Measurements from ENCODE around the gene PFKM.

PFKM gene

DNA sequence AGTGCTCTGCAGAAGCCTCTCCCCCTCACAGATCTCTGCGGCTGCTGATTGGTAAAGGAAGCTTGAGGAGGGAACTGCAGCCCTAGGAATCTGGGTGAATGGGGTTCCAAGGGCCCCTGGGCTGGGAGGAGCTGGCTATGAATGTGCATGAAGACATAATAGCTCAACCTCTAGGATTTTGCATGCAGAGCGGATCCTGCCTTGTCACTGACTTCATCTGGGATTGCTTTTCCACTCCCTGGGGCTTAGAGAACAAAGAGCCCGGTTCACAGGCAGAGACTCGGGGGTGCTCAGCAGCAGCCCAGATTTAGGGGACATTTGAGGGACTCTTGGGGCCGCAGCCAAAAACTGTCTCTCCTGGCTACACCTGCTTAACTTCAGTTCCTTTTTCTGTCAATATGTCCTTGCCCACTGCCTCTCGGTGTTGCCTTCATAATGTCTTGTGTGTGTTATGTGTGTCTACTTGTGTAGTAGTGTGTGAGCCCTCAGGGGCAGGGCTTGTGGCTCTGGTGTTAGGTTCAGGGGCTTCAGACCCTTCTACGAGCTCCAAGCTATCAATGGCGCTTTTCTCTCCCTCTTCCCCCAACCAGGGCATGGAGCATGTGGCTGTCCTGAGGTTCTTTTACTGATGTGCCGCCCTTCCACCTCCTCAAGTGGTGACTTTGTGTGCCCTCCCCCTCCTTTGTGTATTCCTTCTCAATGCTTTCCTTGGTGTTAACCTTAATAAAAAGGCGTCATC is 66.2 kb downstream of the PFKM start:
- DNase-seq, result peak in 36 of 56 donors; percentile 8 to 74 (median 36)

DNA sequence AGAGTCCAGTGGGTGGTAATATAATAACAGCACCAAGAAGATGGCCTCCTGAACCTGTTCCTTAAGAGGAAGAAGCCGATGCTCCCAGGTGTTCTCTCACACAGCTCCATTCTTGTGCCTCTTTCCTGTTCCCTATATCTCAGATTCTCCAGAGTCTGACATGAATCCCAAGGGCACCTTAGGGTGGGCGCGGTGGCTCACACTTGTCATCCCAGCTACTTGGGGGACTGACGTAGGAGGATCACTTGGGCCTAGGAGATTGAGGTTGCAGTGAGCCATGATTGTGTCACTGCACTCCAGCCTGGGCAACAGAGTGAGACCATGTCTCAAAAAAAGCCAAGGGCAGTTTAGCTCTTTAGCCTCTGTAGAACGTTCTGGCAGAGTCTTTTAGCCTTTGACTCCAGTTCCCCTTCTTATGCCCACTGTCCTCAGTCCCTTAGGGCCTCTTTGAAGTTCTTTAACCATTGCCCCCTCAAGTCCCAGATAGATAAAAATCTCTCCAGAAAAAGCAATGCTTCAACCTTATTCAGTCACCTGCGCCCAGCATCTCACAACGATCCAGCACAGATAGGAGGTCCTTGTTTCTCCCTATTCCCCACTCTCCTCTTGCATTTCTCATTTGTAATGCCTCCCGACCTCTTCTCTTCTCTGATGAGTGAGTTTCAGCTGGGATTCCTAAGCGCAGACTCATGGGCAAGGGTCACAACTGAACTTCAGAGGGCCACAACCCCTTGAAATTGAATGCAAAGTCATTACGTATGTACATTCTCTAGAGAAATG is 68.9 kb downstream of the PFKM start:
- no peak for DNase-seq

DNA sequence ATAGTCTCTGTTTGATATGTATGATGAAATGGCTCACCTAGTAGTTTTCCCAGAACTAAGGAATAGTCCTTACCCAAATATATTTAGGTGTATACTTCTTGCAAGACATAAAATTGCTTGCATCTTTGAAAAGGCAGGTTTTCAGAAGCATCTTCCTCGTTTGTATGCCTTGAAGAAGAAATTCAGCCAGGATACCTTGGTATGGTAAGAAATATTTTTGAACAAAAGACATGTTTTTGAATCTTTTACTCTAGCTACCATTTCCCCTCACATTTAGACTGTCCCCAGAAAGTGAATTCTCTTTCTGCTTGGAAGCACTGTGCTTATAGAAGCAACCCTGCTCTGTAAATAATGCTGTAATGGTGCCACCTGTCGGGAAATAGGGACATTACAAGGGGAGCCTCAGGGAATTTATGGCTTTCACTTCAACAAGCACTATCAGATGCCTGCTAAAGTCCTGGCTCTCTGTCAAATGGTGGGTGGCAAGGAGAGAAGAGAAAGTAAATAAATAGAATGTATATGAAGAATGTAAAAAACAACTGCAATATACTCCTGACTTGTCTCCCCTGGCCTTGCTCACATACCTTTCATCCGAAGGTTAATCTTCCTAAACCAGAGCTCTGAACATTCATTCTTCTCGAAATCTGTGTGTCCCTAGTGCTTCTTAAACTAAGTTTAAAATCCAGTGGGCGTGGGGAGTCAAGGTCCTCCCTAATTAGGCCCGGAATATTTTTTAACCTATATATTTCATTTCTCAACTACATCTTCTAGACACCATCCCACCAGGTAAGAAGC is 70.4 kb downstream of the PFKM start:
- peak in 44 of 56 donors; percentile 3 to 89 (median 38) for DNase-seq

DNA sequence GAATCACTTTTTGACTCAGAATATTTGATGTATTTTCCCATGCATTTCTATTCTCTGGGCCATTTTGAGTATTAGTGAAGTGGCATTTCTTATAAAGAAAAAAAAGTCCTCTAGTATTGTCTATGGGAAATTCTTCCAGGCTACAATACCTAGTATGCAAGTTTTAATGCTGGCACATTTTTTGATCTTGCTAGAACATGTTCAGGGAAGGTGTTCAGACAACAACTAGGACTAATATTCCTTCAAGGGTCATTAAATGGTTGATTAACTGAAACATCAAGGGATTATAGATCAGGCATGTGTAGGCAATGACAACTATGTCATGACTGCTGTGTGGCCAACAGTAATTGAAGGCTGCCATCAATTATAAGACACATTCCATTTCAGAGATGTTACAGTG is 71.9 kb downstream of the PFKM start:
- no peak for DNase-seq

DNA sequence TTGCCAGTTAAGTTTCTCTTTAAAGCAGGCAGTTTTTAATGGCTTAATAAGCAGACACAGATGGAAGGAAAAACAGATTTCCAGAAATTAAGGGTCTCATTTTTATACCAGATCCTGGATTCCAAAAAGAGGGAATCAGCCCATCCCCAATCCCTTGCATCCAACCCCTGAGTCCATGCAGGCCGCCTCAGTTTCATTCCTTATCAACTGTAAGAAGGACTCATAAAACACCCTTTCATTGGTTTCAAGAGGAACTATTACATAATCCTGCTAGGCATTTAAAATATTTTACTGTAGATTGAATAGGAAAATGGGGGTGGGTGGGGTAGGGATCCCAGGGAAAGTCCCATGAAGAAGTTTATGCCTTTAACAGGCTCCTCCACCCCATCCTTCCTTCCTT is 73.7 kb downstream of the PFKM start:
- DNase-seq, result no peak

DNA sequence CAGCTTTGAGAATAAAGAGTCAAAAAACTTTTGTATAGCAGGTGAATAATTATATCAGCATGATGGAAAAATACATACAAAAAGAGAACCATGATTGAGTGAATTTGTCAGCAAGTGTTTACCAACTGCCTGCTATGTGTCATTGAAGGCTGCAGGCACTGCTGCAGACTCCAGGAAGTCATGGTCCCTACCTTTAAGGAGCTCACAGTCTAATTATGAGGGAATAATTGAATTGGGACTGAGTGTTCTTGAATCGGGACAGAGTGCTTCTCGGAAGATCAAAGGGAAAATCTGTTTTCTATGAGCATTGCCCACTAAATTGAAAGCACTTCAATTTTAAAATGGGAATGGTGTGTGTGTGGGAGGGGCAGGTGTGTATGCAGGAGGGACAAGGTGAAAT is 74.5 kb downstream of the PFKM start:
- no peak for DNase-seq

DNA sequence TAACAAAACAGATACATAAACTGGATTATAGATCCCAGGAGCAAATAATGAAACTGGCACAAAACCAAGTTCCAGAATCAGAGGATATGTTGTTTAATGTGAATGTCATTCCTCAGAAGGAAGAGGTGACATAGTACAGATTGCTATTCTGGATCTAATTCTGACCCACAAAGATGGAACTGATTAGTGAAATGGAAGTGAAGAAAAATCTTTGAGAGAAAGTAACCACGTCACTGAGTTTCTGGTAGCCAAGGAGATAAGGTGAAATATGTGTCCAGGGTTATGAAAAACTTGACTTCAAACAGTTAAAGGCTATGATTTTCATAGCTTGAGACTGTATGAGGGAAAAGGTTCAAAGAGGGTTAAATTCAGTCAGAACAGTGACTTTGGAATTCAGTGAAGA is 75.6 kb downstream of the PFKM start:
- DNase-seq, result no peak
